GM12878 (cell line): ENCODE data around the gene CCT4. TPM values are rescaled to one million over a fixed set of nuclear protein-coding genes. Genes with fewer than 3 reads are reported as not detected.

Experiments
- ATAC-seq: fragments of 200-7000 bp; cut with Tn5 transposase; 3 replicates; pipeline ENCODE4 v1.9.1; 2020; ENCODE audit warnings: mild to moderate bottlenecking, moderate library complexity
- BruUV-seq: library from RNA; stranded (reverse); fragments of 400-500 nt; replicated peaks from 2 replicates; lab custom pipeline; 2021; lab: Mats Ljungman, UMichigan
- CTCF ChIA-PET: fragments of 300-600 bp; sonication (Branson Sonifier 250); formaldehyde crosslinking; extraction: SDS; loops from one replicate; lab custom pipeline; 2021; ENCODE audit warnings: inconsistent platforms; lab: Yijun Ruan, JAX
- POLR2A ChIA-PET: fragments of 350-600 bp; formaldehyde crosslinking; extraction: SDS; loops from one replicate; lab custom pipeline; 2021; ENCODE audit warnings: inconsistent platforms; lab: Charles Lee
- RAD21 ChIA-PET: fragments of 300-600 bp; sonication (Branson Sonifier 250); formaldehyde crosslinking; loops from one replicate; lab custom pipeline; 2023; ENCODE audit warnings: antibody characterized with exemption; ENCODE audit not compliant: unreplicated experiment; lab: Charles Lee
- SMC1A ChIA-PET: fragments of 300-600 bp; sonication (Branson Sonifier 250); formaldehyde crosslinking; loops from one replicate; lab custom pipeline; 2023; ENCODE audit not compliant: unreplicated experiment, uncharacterized antibody; lab: Charles Lee
- DNase-seq: peaks from one replicate; pipeline ENCODE4 v3.0.0-alpha.2; 2011; ENCODE audit warnings: low read depth, low spot score
- FAIRE-seq: peaks from 3 replicates; lab custom pipeline; 2011; peaks lifted over from hg19 to GRCh38; lab: Jason Lieb, UNC
- H2AFZ ChIP-seq: 2 replicates; pipeline ENCODE4 v1.6.0; 2011; ENCODE audit warnings: low read depth, low read length, control low read depth; ENCODE audit not compliant: control insufficient read depth
- H3K27ac ChIP-seq: 2 replicates; pipeline ENCODE4 v1.5.1; 2011; ENCODE audit warnings: control low read depth; ENCODE audit not compliant: control insufficient read depth, insufficient read depth
- H3K27me3 ChIP-seq, 2 experiments: replicated peaks in 1 of 2; 2 replicates each; pipeline versions ENCODE4 v1.6.0 to v1.6.1; 2011; ENCODE audit warnings: low read length in 1 of 2; ENCODE audit not compliant: control insufficient read depth in 2 of 2, insufficient read depth in 2 of 2
- H3K36me3 ChIP-seq, 2 experiments: 2 replicates each; pipeline ENCODE4 v1.5.1; 2011; ENCODE audit warnings: low read length in 1 of 2; ENCODE audit not compliant: control insufficient read depth in 2 of 2, insufficient read depth in 2 of 2
- H3K4me1 ChIP-seq: 2 replicates; pipeline ENCODE4 v1.6.1; 2011; ENCODE audit warnings: mild to moderate bottlenecking, low read length, moderate library complexity, mixed read lengths; ENCODE audit not compliant: control insufficient read depth, insufficient read depth
- H3K4me2 ChIP-seq: 2 replicates; pipeline ENCODE4 v1.6.0; 2011; ENCODE audit warnings: control low read depth; ENCODE audit not compliant: control insufficient read depth, insufficient read depth
- H3K4me3 ChIP-seq: fragments of 200-600 bp; sonication (generic); 2 replicates; pipeline ENCODE4 v1.5.1; 2016
- H3K79me2 ChIP-seq: 2 replicates; pipeline ENCODE4 v1.6.0; 2011; ENCODE audit warnings: low read length; ENCODE audit not compliant: control insufficient read depth, insufficient read depth
- H3K9ac ChIP-seq: 2 replicates; pipeline ENCODE4 v1.8.0; 2011; ENCODE audit warnings: low read length, control low read depth, mixed read lengths; ENCODE audit not compliant: control insufficient read depth, insufficient read depth
- H3K9me3 ChIP-seq: replicated peaks from 3 replicates; pipeline ENCODE4 v1.5.1; 2011; ENCODE audit warnings: mild to moderate bottlenecking, low read length; ENCODE audit not compliant: control insufficient read depth, insufficient read depth
- H4K20me1 ChIP-seq: 2 replicates; pipeline ENCODE4 v1.6.0; 2011; ENCODE audit not compliant: control insufficient read depth, insufficient read depth
- ATF7 ChIP-seq: fragments of 450-650 bp; IDR thresholded peaks from 2 replicates; pipeline ENCODE4 v1.6.1; 2016; ENCODE audit warnings: low read depth, mild to moderate bottlenecking
- CBFB ChIP-seq: IDR thresholded peaks from 2 replicates; pipeline ENCODE4 v1.6.1; 2016; ENCODE audit warnings: antibody characterized with exemption, low read depth
- CHD1 ChIP-seq: IDR thresholded peaks from 2 replicates; pipeline ENCODE4 v1.6.1; 2012; ENCODE audit warnings: low read depth, low read length, improper control_type of control experiment
- FOS ChIP-seq: IDR thresholded peaks from 3 replicates; pipeline ENCODE4 v1.6.1; 2011; ENCODE audit warnings: borderline replicate concordance; ENCODE audit not compliant: insufficient read length; ENCODE audit errors: extremely low read depth
- GABPA ChIP-seq: IDR thresholded peaks from 2 replicates; pipeline ENCODE4 v1.6.1; 2014; ENCODE audit warnings: antibody characterized with exemption, low read depth, mild to moderate bottlenecking, inconsistent platforms
- IRF4 ChIP-seq: IDR thresholded peaks from 2 replicates; pipeline ENCODE4 v1.6.1; 2011; ENCODE audit warnings: low read depth, low read length
- RAD21 ChIP-seq: IDR thresholded peaks from 2 replicates; pipeline ENCODE4 v1.6.1; 2011; ENCODE audit warnings: mild to moderate bottlenecking, low read depth, low read length, moderate library complexity; ENCODE audit not compliant: insufficient read depth
- RCOR1 ChIP-seq: conservative IDR thresholded peaks from 2 replicates; pipeline ENCODE4 v1.6.1; 2012; ENCODE audit warnings: low read depth, low read length, improper control_type of control experiment
- SMARCA5 ChIP-seq: fragments of 450-650 bp; IDR thresholded peaks from 2 replicates; pipeline ENCODE4 v1.6.1; 2017; ENCODE audit warnings: mild to moderate bottlenecking
- SPI1 ChIP-seq: IDR thresholded peaks from 2 replicates; pipeline ENCODE4 v1.6.1; 2011; ENCODE audit warnings: low read depth, mild to moderate bottlenecking, low read length, moderate library complexity, borderline replicate concordance; ENCODE audit not compliant: insufficient read depth
- YBX1 ChIP-seq: fragments of 450-650 bp; IDR thresholded peaks from 2 replicates; pipeline ENCODE4 v1.6.1; 2016; ENCODE audit warnings: antibody characterized with exemption
- ZZZ3 ChIP-seq: IDR thresholded peaks from 2 replicates; pipeline ENCODE4 v1.6.1; 2011; ENCODE audit warnings: low read depth; ENCODE audit not compliant: control insufficient read depth, insufficient read length
- WGBS: methylation state at CpG from one replicate; pipeline ENCODE4 v1.1.6; 2016; ENCODE audit warnings: low lambda C conversion rate; ENCODE audit not compliant: insufficient replicate concordance, insufficient coverage; ENCODE audit errors: missing lambda C conversion rate; 5-methylcytosine and 5-hydroxymethylcytosine counted together
- in situ Hi-C: fragments of 300-500 bp; cut with MboI; formaldehyde crosslinking; loops from 9 replicates; pipeline ENCODE4 v1.14.3; 2018; ENCODE audit warnings: mixed read lengths
- intact Hi-C: fragments of 100-400 bp; cut with micrococcal nuclease; formaldehyde crosslinking; loops from one replicate; pipeline ENCODE4 v1.14.2; 2022; ENCODE audit not compliant: unreplicated experiment
- polyA plus RNA-seq, 11 experiments: library from polyadenylated mRNA; depleted of rRNA in 4 of 11; unstranded in 6 of 11; stranded (reverse) in 5 of 11; fragments of >200 nt; fragmentation: Nextera tagmentation in 4 of 11; fragmentation: Illumina TruSeq in 1 of 11; extraction: Ambion mirVana in 4 of 11; extraction: Trizol in 1 of 11; gene quantifications; 1 replicate in 1 of 11; 2 replicates in 10 of 11; pipeline versions ENCODE4 v1.2.1 to v1.2.3, GENCODE V29; 2011 to 2016; ENCODE audit warnings: inconsistent platforms in 2 of 11, missing spikeins in 2 of 11, low read depth in 1 of 11
- total RNA-seq, 4 experiments: library from RNA; depleted of rRNA in 3 of 4; stranded (reverse); fragments of >200 nt in 3 of 4; fragmentation: Illumina TruSeq in 1 of 4; extraction: Trizol in 1 of 4; gene quantifications; 2 replicates each; pipeline versions ENCODE4 v1.2.1 to v1.2.3, GENCODE V29; 2013 to 2021
- TF ChIP-seq, protein P1 (sequence below): IDR thresholded peaks from 2 replicates; pipeline ENCODE4 v1.6.1; 2011; ENCODE audit warnings: borderline replicate concordance, low read depth, mild to moderate bottlenecking, moderate library complexity, mixed read lengths, low read length; ENCODE audit not compliant: insufficient read depth; ENCODE audit errors: extremely low read length
- TF ChIP-seq, protein P2 (sequence below): IDR thresholded peaks from 2 replicates; pipeline ENCODE4 v1.6.1; 2012; ENCODE audit warnings: mild to moderate bottlenecking, low read depth, low read length
- TF ChIP-seq, protein P3 (sequence below): fragments of 450-650 bp; IDR thresholded peaks from 2 replicates; pipeline ENCODE4 v1.6.1; 2016; ENCODE audit warnings: mild to moderate bottlenecking, moderate library complexity, borderline replicate concordance

Gene CCT4
- total and polyA plus RNA-seq, 10 of the 15 experiments (the other 5 are each of a cell fraction or from before 2014, with no cell fraction given): 76.6 to 320 (median 211) TPM

DNA sequence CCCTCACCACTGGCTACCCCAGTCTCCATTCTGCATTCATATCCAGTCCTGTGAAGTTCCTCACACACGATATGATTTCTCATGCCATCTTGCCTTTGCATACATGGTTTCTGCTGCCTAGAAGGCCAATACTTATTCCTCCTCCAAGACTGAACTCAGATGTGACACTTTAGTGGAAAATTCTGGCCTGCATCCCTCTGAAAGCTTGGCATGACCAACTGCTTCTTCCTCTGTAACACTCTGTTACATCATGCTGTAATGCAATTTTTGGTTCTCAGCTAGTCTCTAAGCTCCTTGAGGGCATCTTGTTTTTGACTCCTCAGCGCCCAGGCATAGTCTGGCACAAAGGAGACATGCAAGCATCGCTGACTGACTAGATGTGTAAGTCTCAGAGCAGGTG lies 47.2 kb downstream of the CCT4 start:
- no peak overlapping the region for H3K9ac ChIP-seq
- in situ Hi-C loops (no loop called here), intact Hi-C loops (no loop called here)
- no peaks in the 10 kb centered on the region for H3K4me1 ChIP-seq
- BruUV-seq: no TSS peak
- H2AFZ ChIP-seq: no peak overlapping the region
- FAIRE-seq: no peak
- WGBS: 98% methylated on average over 3 of the region's 3 CpGs
- H3K4me2 ChIP-seq: no peak overlapping the region
- H3K27me3 ChIP-seq: no peaks in the 10 kb centered on the region
- ChIA-PET SMC1A (interaction anchor here (0.8 to 1.2 kb wide), 2 partner anchors 12 to 33 kb away, joined by 3 read pairs; no protein-coding TSS in a partner anchor), POLR2A (no interaction called here), RAD21 (no interaction called here), CTCF (interaction anchor here (2.3 kb wide), 1 partner anchor 49 kb away, joined by 6 read pairs; no protein-coding TSS in a partner anchor)
- no peaks in the 10 kb centered on the region for H3K36me3 ChIP-seq
- ATAC-seq: no peak
- H3K27ac ChIP-seq: no peak overlapping the region
- H4K20me1 ChIP-seq: no peaks in the 10 kb centered on the region
- DNase-seq: no peak
- no peak overlapping the region for H3K4me3 ChIP-seq
- H3K79me2 ChIP-seq: no peaks in the 10 kb centered on the region
- H3K9me3 ChIP-seq: no peaks in the 10 kb centered on the region
- no peak for TF ChIP-seq CBFB
- TF ChIP-seq YBX1: no peak
- TF ChIP-seq CHD1: no peak
- TF ChIP-seq, protein P1, sequence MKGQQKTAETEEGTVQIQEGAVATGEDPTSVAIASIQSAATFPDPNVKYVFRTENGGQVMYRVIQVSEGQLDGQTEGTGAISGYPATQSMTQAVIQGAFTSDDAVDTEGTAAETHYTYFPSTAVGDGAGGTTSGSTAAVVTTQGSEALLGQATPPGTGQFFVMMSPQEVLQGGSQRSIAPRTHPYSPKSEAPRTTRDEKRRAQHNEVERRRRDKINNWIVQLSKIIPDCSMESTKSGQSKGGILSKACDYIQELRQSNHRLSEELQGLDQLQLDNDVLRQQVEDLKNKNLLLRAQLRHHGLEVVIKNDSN: no peak
- no peak for TF ChIP-seq GABPA
- no peak for TF ChIP-seq ZZZ3
- TF ChIP-seq SPI1: no peak
- TF ChIP-seq RCOR1: no peak
- TF ChIP-seq RAD21: no peak
- TF ChIP-seq ATF7: no peak
- no peak for TF ChIP-seq FOS
- TF ChIP-seq, protein P2, sequence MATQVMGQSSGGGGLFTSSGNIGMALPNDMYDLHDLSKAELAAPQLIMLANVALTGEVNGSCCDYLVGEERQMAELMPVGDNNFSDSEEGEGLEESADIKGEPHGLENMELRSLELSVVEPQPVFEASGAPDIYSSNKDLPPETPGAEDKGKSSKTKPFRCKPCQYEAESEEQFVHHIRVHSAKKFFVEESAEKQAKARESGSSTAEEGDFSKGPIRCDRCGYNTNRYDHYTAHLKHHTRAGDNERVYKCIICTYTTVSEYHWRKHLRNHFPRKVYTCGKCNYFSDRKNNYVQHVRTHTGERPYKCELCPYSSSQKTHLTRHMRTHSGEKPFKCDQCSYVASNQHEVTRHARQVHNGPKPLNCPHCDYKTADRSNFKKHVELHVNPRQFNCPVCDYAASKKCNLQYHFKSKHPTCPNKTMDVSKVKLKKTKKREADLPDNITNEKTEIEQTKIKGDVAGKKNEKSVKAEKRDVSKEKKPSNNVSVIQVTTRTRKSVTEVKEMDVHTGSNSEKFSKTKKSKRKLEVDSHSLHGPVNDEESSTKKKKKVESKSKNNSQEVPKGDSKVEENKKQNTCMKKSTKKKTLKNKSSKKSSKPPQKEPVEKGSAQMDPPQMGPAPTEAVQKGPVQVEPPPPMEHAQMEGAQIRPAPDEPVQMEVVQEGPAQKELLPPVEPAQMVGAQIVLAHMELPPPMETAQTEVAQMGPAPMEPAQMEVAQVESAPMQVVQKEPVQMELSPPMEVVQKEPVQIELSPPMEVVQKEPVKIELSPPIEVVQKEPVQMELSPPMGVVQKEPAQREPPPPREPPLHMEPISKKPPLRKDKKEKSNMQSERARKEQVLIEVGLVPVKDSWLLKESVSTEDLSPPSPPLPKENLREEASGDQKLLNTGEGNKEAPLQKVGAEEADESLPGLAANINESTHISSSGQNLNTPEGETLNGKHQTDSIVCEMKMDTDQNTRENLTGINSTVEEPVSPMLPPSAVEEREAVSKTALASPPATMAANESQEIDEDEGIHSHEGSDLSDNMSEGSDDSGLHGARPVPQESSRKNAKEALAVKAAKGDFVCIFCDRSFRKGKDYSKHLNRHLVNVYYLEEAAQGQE: no peak
- TF ChIP-seq IRF4: no peak
- TF ChIP-seq, protein P3, sequence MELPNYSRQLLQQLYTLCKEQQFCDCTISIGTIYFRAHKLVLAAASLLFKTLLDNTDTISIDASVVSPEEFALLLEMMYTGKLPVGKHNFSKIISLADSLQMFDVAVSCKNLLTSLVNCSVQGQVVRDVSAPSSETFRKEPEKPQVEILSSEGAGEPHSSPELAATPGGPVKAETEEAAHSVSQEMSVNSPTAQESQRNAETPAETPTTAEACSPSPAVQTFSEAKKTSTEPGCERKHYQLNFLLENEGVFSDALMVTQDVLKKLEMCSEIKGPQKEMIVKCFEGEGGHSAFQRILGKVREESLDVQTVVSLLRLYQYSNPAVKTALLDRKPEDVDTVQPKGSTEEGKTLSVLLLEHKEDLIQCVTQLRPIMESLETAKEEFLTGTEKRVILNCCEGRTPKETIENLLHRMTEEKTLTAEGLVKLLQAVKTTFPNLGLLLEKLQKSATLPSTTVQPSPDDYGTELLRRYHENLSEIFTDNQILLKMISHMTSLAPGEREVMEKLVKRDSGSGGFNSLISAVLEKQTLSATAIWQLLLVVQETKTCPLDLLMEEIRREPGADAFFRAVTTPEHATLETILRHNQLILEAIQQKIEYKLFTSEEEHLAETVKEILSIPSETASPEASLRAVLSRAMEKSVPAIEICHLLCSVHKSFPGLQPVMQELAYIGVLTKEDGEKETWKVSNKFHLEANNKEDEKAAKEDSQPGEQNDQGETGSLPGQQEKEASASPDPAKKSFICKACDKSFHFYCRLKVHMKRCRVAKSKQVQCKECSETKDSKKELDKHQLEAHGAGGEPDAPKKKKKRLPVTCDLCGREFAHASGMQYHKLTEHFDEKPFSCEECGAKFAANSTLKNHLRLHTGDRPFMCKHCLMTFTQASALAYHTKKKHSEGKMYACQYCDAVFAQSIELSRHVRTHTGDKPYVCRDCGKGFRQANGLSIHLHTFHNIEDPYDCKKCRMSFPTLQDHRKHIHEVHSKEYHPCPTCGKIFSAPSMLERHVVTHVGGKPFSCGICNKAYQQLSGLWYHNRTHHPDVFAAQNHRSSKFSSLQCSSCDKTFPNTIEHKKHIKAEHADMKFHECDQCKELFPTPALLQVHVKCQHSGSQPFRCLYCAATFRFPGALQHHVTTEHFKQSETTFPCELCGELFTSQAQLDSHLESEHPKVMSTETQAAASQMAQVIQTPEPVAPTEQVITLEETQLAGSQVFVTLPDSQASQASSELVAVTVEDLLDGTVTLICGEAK: no peak
- no peak for TF ChIP-seq SMARCA5
